Natural killer cell (primary cell): Measurements from ENCODE around the gene COMMD1. TPM values are rescaled to one million over a fixed set of nuclear protein-coding genes. Genes with fewer than 3 reads are reported as not detected.

Source experiments
- ATAC-seq, 3 donors: fragments of 150-1000 bp in 2 of 3; fragments of 200-7000 bp in 1 of 3; cut with Tn5 transposase; 1 replicate in 1 of 3; 2 replicates in 2 of 3; pipeline ENCODE4 v1.10.0; 2021; ENCODE audit warnings: mild to moderate bottlenecking in 2 of 3, moderate library complexity in 2 of 3
- DNase-seq, 2 donors: peaks; one replicate each; pipeline versions ENCODE4 v3.0.0 to v3.0.0-alpha.2; 2013 to 2021; ENCODE audit warnings: mixed read lengths in 1 of 2
- H3K27ac ChIP-seq: one replicate; pipeline ENCODE4 v1.5.1; 2013; ENCODE audit warnings: mild to moderate bottlenecking, low read length
- H3K27me3 ChIP-seq: one replicate; pipeline ENCODE4 v1.6.1; 2013; ENCODE audit warnings: low read length; ENCODE audit not compliant: control insufficient read depth, insufficient read depth
- H3K36me3 ChIP-seq: one replicate; pipeline ENCODE4 v1.6.1; 2013; ENCODE audit warnings: low read length; ENCODE audit not compliant: control insufficient read depth, insufficient read depth
- H3K4me1 ChIP-seq: one replicate; pipeline ENCODE4 v1.6.1; 2013; ENCODE audit warnings: low read length; ENCODE audit not compliant: control insufficient read depth, insufficient read depth
- H3K4me3 ChIP-seq: one replicate; pipeline ENCODE4 v1.5.1; 2013; ENCODE audit warnings: low read length
- H3K9me3 ChIP-seq: one replicate; pipeline ENCODE4 v1.6.1; 2013; ENCODE audit warnings: low read length; ENCODE audit not compliant: control insufficient read depth, insufficient read depth
- H3K27ac Mint-ChIP-seq, 2 donors: one replicate each; pipeline ENCODE4 v1.8.0; 2022; ENCODE audit warnings: mild to moderate bottlenecking in 2 of 2, mixed read lengths in 2 of 2, moderate library complexity in 1 of 2
- H3K27me3 Mint-ChIP-seq, 2 donors: one replicate each; pipeline ENCODE4 v1.8.0; 2022; ENCODE audit warnings: low read depth in 2 of 2, mixed read lengths in 2 of 2
- H3K36me3 Mint-ChIP-seq: one replicate; pipeline ENCODE4 v1.8.0; 2022; ENCODE audit warnings: mixed read lengths
- H3K4me1 Mint-ChIP-seq, 2 donors: one replicate each; pipeline ENCODE4 v1.8.0; 2022; ENCODE audit warnings: mixed read lengths in 2 of 2
- H3K4me3 Mint-ChIP-seq: one replicate; pipeline ENCODE4 v1.8.0; 2022; ENCODE audit warnings: mild to moderate bottlenecking, moderate library complexity, mixed read lengths
- H3K9me3 Mint-ChIP-seq, 2 donors: one replicate each; pipeline ENCODE4 v1.8.0; 2022; ENCODE audit warnings: mixed read lengths in 2 of 2
- WGBS: methylation state at CpG from one replicate; pipeline ENCODE4 v1.1.7; 2013; ENCODE audit warnings: missing lambda C conversion rate; ENCODE audit not compliant: insufficient coverage; 5-methylcytosine and 5-hydroxymethylcytosine counted together
- intact Hi-C: fragments of 100-400 bp; cut with micrococcal nuclease; formaldehyde crosslinking; loops from one replicate; pipeline ENCODE4 v1.14.2; 2022
- total RNA-seq, 4 donors: library from RNA; stranded (reverse); fragments of 120-200 nt in 1 of 4; gene quantifications; one replicate each; pipeline versions ENCODE4 v1.2.3 to v1.2.4, GENCODE V29; 2013 to 2022
- TF ChIP-seq, protein P1 (sequence below): fragments of 200-600 bp; IDR thresholded peaks from one replicate; pipeline ENCODE4 v1.8.0; 2022; ENCODE audit warnings: antibody characterized with exemption

The COMMD1 gene
- total RNA-seq, 3 donors from 2014 or later (not counting 1 experiment from before 2014, with no cell fraction given), result 24.3 to 36.7 (median 27.2) TPM

DNA sequence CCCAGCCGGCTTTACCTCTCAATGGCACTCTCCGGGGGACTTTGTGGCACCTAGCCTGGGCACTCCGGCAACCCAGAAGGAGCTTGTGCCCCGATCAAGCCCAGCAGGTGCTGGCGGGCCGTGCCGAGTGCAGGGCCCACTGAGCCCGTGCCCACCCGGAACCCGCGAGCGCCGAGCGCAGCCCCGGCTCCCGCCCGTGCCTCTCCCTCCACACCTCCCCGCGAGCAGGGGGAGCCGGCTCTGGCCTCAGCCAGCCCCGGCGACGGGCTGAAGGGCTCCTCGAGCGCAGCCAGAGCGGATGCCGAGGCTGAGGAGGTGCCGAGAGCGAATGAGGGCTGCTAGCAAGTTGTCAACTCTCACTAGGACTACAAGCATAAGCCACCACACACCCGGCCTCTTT lies 136.9 kb downstream of the COMMD1 start:
- no peak overlapping the region for H3K4me3 ChIP-seq
- Mint-ChIP-seq H3K4me3 (no peak overlapping the region), H3K9me3 (no peaks in the 10 kb centered on the region), H3K27ac (no peak overlapping the region), H3K27me3 (no peaks in the 10 kb centered on the region), H3K4me1 (peaks cover 23 to 25% of the 10 kb centered on the region in 2 donors), H3K36me3 (no peaks in the 10 kb centered on the region)
- H3K4me1 ChIP-seq, result peaks cover 4% of the 10 kb centered on the region
- no peak overlapping the region for H3K27ac ChIP-seq
- DNase-seq (no peak), ATAC-seq (no peak)
- TF ChIP-seq, protein P1, sequence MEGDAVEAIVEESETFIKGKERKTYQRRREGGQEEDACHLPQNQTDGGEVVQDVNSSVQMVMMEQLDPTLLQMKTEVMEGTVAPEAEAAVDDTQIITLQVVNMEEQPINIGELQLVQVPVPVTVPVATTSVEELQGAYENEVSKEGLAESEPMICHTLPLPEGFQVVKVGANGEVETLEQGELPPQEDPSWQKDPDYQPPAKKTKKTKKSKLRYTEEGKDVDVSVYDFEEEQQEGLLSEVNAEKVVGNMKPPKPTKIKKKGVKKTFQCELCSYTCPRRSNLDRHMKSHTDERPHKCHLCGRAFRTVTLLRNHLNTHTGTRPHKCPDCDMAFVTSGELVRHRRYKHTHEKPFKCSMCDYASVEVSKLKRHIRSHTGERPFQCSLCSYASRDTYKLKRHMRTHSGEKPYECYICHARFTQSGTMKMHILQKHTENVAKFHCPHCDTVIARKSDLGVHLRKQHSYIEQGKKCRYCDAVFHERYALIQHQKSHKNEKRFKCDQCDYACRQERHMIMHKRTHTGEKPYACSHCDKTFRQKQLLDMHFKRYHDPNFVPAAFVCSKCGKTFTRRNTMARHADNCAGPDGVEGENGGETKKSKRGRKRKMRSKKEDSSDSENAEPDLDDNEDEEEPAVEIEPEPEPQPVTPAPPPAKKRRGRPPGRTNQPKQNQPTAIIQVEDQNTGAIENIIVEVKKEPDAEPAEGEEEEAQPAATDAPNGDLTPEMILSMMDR, result no peak
- WGBS, result 96% methylated on average over 29 of the region's 30 CpGs
- intact Hi-C loops, result no loop called here
- H3K27me3 ChIP-seq, result no peaks in the 10 kb centered on the region
- H3K36me3 ChIP-seq, result no peaks in the 10 kb centered on the region
- H3K9me3 ChIP-seq, result peaks cover 4% of the 10 kb centered on the region

DNA sequence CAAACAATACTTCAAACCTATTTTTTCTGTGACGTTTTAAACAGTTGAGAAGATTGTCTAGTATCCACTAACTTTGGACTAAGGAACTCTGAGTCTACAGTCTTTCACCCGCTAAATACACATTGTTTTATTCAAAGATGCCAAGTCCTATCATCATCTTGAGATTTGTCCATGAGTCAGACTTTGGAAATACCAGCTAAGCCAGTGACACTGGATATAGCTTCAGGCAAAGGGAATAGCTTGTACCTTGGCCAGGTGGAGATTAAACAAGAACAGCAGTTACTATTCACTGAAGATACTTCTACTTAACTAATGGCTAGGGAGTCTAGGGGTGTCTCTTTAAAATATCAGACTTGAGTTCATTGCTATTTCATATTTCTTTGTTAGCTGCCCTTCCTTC lies 137.5 kb downstream of the COMMD1 start:
- H3K27ac Mint-ChIP-seq, result no peak overlapping the region
- intact Hi-C loops, result no loop called here
- H3K36me3 Mint-ChIP-seq, result no peaks in the 10 kb centered on the region
- Histone ChIP-seq H3K27ac (no peak overlapping the region), H3K4me1 (peaks cover 4% of the 10 kb centered on the region), H3K9me3 (peaks cover 4% of the 10 kb centered on the region), H3K27me3 (no peaks in the 10 kb centered on the region), H3K36me3 (no peaks in the 10 kb centered on the region), H3K4me3 (no peak overlapping the region)
- no peaks in the 10 kb centered on the region for H3K27me3 Mint-ChIP-seq
- 100% methylated on average over 2 of the region's 2 CpGs for WGBS
- TF ChIP-seq, protein P1, result no peak
- no peaks in the 10 kb centered on the region for H3K9me3 Mint-ChIP-seq
- no peak overlapping the region for H3K4me3 Mint-ChIP-seq
- ATAC-seq, result no peak
- peaks cover 23 to 25% of the 10 kb centered on the region in 2 donors for H3K4me1 Mint-ChIP-seq
- no peak for DNase-seq

DNA sequence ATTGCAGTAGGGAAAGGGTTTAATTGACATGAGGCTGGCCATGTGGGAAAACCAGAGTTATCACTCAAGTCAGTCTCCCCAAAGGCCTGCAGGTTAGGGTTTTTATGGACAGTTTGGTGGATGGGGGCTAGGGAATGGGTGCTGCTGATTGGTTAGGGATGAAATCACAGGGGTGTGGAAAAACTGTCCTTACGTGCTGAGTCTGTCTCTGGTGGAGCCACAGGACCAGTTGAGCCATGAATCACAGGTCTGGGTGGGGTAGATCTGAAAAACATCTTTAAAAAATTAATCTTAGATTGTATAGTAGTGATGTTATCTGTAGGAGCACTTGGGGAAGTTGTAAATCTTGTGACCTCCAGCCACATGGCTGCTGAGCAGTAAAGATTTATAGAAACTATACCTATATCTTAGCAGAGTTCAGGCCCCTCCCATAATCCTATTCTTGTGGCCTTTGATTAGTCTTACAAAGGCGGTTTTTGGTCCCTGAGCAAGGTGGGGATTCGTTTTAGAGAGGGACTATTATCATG lies 139.6 kb downstream of the COMMD1 start:
- no peak for ATAC-seq
- H3K27me3 Mint-ChIP-seq, result no peaks in the 10 kb centered on the region
- H3K27me3 ChIP-seq, result no peaks in the 10 kb centered on the region
- H3K4me1 ChIP-seq, result no peaks in the 10 kb centered on the region
- DNase-seq, result no peak
- WGBS, result 95% methylated on average over 1 of the region's 3 CpGs
- TF ChIP-seq, protein P1, result no peak
- intact Hi-C loops, result no loop called here
- H3K9me3 ChIP-seq, result peaks cover 4% of the 10 kb centered on the region
- no peak overlapping the region for H3K27ac ChIP-seq
- peaks cover 11% of the 10 kb centered on the region in 2 donors for H3K4me1 Mint-ChIP-seq
- no peaks in the 10 kb centered on the region for H3K36me3 Mint-ChIP-seq
- no peak overlapping the region for H3K27ac Mint-ChIP-seq
- no peaks in the 10 kb centered on the region for H3K9me3 Mint-ChIP-seq
- no peak overlapping the region for H3K4me3 Mint-ChIP-seq
- H3K4me3 ChIP-seq, result no peak overlapping the region
- no peaks in the 10 kb centered on the region for H3K36me3 ChIP-seq

DNA sequence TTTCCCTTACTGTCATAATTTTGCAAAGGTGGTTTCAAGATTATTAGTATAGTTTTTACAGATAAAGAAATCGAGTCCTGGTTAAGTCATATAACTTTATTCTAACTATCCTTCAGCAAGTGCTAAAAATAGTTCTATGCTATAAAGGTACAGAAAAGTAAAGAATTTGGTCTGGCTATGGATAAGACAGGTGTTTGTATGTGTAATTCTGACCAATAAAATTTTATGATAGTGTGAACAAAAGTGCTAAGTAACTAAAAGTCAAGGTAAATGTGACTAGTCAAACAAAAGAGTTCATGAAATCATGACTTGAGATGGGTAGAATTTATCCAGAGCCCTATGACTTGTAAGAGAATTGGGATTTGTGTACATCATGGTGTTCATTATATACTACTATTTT lies 140.7 kb downstream of the COMMD1 start:
- no peak for DNase-seq
- peaks cover 6% of the 10 kb centered on the region in 2 donors for H3K4me1 Mint-ChIP-seq
- no CpG with 5 or more reads among the region's 1 CpG for WGBS
- H3K36me3 Mint-ChIP-seq, result no peaks in the 10 kb centered on the region
- Histone ChIP-seq H3K9me3 (peaks cover 4% of the 10 kb centered on the region), H3K36me3 (no peaks in the 10 kb centered on the region), H3K4me1 (no peaks in the 10 kb centered on the region), H3K4me3 (no peak overlapping the region), H3K27ac (no peak overlapping the region), H3K27me3 (no peaks in the 10 kb centered on the region)
- H3K9me3 Mint-ChIP-seq, result no peaks in the 10 kb centered on the region
- no peak overlapping the region for H3K27ac Mint-ChIP-seq
- TF ChIP-seq, protein P1, result no peak
- H3K27me3 Mint-ChIP-seq, result no peaks in the 10 kb centered on the region
- no peak for ATAC-seq
- H3K4me3 Mint-ChIP-seq, result no peak overlapping the region
- intact Hi-C loops, result no loop called here
